ENCODE data around the gene MAP2K4.

DNA sequence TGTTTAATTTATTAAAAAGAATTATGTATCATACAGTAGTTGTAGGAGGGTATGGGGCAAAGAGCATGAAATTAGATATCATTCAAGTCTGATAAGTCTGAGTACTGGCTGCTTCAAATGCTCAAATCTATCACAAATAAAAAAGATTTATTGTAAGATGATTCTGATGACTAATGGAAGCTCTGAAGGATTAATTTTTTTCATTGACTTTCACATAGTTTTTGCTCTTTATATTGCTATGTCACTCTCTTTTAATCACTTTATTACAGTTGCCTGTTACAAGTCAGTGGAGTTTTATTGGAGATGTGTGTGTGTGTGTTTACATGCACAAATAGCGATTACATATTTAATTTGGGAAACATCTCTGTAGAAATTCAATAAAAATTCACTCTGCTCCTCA, 15.0 kb downstream of the MAP2K4 start:
- TF ChIP-seq CBX8 (IDR thresholded peaks at IDR 0.05; ENCODE audit: borderline replicate concordance, low read depth, low read length) (no peak), SP1 (IDR thresholded peaks at IDR 0.05; ENCODE audit: low read depth, low read length) (no peak)
- TF ChIP-seq, protein P1, sequence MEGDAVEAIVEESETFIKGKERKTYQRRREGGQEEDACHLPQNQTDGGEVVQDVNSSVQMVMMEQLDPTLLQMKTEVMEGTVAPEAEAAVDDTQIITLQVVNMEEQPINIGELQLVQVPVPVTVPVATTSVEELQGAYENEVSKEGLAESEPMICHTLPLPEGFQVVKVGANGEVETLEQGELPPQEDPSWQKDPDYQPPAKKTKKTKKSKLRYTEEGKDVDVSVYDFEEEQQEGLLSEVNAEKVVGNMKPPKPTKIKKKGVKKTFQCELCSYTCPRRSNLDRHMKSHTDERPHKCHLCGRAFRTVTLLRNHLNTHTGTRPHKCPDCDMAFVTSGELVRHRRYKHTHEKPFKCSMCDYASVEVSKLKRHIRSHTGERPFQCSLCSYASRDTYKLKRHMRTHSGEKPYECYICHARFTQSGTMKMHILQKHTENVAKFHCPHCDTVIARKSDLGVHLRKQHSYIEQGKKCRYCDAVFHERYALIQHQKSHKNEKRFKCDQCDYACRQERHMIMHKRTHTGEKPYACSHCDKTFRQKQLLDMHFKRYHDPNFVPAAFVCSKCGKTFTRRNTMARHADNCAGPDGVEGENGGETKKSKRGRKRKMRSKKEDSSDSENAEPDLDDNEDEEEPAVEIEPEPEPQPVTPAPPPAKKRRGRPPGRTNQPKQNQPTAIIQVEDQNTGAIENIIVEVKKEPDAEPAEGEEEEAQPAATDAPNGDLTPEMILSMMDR (IDR thresholded peaks at IDR 0.05; ENCODE audit: control extremely low read depth in 1 of 3, insufficient read depth in 1 of 3, low read depth in 1 of 3, low read length in 3 of 3): no peak
